ENCODE measurements around the gene ZBTB20.
"Not testable (repeated sequence)": the region's sequence is repeated elsewhere in the genome, so short reads cannot be mapped to it uniquely, and the experiment has no call there.

The ZBTB20 gene

DNA sequence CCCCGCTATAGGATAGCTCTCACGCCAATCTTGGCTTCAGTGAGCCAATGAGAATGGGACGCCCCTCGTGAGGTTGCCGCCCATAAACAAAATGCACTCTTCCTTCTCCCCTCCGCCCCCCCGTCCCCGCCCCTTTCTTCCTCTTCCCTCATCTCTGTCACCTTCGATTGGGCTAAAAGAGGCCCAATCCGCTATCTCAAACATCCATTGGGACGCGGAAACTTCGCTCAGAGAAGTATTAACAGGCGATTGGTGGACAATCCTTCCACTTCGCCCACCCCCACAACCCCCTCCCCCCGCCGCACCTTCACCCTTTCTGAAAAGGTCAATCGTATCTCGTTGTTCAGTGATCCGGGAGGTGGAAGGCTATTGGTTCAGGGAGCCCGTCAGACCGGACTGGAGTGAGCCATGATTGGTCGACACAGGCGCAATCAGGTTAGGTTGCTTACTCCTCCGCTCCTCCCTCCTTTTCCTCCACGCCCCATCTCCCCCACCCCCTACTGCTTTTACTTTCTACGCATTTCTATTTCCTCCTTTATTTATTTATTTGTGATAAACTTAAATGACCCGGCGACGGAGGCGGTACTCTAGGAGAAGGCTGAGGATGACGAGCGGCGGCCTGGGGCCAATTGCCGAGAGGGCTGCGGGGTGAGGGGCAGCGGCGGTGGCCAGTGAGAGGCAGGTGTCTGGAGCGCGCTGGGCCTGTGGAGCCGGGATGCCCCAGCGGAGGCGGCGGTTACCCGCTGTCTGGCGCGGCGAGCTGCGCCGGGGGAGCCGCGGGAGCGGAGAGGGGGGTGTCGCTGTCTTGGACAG is 447 bp upstream of the ZBTB20 start:
- peak; percentile 96 for DNase-seq (ENCODE audit: low read depth)

DNA sequence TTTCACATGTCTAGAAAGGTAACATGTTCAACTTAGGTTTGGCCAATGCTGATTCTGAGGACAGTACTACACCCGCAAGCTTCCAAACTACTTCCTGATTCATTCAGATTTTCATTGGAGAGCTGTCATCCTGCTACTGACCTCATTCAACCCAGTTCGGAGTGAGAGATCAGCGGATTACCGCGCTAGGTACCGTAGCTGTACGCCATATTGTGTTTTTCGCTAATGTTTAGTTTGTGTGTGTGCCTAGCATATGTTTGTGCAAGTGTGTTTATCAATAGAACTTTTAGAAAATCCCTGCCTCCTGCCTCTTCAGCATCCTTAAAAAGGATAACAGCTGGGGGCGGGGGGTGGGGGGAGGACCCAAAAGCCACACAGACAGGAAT is 1.1 kb downstream of the ZBTB20 start:
- no peak for DNase-seq (ENCODE audit: low read depth)

DNA sequence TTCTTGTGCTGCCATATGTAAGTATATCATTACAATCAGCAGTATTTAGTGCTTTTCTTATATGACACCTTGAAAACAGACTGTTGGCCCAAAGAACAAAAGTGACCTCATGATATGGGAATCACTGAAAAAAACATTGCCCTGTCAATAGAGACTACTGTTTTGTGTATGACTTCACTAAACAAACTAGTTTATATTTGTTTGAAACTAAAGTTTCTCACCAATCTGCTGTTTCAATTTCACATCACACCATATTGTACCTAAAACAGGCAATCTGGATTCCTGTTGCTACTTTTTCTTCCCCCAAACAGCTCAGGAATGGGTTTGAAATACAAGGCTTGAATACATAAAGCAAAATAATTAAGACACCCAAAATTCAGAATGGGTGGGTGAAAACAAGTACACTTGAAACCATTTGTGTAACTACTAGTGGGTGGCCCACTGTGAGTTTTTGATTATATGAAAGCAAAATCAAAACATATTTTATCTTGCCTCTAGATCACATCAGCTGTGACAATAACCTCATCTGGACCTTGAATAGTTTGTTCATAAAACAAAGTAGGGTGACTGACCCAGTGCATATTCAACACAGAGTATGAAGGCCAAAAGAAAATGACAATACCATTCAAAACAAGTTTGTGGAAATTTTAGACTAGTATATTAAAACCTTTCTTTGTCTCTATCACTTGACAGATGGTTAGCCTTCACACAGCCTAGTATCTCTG is 5.9 kb downstream of the ZBTB20 start:
- DNase-seq (ENCODE audit: low read depth) = no peak

DNA sequence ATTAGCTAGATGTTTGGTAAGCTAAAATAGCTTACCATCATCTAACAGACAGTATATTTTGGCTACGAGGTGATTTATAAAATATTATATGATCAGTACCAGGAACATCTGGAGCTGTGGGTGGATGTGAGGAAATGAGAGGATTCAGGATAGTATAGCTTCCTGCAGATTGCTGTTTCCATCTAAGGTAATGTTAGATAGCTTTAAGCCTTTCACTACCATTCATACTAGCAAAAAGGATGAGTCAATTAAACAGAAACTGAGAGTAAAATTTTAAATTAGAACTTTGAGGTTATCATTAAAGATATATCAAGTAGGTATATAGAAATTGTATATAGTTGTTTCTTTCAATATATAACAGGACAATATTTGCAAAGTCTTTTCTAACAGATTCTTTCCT is 8.0 kb downstream of the ZBTB20 start:
- no peak for DNase-seq (ENCODE audit: low read depth)

DNA sequence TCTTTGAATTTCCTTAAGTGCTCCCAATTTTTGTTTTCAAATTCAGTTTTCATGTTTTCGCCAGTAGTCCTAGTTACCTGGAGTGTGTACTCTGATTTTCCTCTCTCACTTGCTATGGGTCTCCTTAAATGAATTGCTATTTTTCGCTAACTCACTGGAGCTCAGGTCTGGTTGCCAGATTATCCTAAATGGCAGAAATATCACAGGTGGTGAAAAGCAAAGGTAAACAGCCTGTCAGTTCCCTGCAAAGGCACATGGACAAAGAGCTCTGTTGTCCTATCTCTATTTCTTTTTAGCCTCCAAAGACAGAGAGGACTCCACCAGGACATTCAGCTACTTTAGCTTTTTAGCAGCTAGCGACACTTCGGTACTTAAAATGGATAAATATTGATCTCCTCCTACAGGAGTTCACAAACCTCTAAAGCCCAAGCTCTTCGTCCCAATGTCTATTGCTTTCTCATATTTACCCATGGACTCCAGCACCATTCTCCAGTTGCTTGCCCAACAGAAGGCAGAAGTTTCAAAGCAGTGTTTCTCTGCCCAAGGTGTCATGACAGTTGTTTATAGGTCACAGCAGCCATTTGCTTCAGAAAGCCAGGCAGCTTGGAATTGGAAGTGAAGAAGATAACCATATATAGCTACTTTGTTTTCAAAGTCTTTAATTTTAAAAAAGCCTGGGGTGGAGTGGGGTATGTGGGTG is 12.3 kb downstream of the ZBTB20 start:
- no peak for DNase-seq (ENCODE audit: low read depth)

DNA sequence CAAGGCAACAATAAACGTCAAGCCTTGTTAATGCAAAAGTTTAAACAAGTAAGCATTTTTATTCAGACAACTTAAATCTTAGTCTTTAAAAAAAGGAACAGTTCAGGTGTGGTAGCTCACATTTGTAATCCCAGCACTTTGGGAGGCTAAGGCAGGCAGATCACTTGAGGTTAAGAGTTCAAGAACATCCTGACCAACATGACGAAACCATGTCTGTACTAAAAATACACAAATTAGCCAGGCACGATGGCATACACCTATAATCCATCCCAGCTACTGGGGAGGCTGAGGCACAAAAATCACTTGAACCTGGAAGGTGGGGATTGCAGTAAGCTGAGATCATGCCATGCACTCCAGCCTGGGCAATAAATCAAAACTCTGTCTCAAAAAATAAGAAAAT is 19.9 kb downstream of the ZBTB20 start:
- DNase-seq (ENCODE audit: low read depth) = no peak

DNA sequence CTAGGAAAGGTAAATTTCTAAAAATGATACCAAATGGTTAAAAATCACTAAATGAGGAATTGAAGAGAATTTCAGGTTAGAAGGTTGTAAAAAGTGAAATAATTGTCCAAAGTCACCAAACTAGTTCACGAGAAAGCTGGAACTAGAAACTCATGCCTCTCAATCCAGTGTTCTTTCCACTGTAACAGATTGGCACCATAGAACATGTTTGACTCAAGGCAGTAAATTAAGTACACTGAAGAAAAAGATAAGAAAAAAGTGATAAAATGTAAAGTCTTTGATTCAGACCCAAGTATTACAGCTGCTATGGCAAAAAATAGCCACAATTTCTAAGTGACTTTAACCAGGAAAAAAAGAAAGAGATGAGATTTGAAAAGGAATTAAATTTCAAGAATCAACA is 26.5 kb downstream of the ZBTB20 start:
- no peak for DNase-seq (ENCODE audit: low read depth)

DNA sequence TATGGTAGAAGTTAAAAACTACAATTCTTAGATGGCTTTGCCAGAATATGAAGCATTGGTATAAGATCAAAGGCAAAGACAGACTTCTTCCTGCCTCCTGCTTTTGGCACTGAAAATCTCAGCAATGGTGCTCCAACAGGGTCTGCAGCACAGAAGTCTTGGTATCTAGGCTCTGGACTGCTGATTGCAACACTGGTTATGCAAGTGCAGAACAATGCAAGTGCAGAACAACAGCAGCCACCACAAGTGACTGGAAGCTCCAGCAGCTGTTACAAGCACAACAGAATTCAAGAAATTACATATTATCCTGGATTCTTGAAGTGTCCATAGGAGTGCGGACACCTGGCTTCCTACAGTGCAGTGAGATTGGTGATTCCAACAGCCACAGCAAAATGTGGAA is 33.7 kb downstream of the ZBTB20 start:
- no peak for DNase-seq (ENCODE audit: low read depth)

DNA sequence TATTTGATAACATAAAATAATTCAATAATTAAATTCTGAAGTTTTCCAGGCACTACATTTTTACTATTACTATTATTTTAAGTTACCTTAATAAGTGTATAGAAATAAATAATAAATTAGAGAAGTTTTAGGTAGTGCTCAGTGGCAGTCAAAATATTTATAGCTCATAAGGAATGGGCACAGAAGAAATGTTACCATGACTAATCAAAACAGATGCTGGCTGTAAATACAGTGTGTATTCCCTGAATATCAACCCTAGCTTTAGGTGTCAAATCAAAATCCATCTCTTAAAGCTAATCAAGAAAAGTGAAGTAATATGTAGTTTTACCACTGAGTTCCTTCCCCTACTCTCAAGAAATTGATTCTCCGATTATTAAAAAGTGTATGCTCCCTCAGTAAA is 35.5 kb downstream of the ZBTB20 start:
- no peak for DNase-seq (ENCODE audit: low read depth)

DNA sequence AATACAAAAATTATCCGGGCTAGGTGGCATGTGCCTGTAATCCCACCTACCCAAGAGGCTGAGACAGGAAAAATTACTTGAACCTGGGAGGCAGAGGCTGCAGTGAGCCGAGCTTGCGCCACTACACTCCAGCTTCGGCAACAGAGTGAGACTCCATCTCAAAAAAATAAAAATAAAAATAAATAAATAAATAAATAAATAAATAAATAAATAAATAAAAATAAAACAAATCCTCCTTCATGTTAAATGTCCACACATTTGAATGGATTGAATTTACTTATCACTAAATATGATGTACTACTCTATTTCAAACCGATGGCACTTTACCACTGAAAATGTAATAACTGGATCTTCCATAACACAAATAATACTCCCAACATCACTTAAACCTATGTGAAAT is 36.3 kb downstream of the ZBTB20 start:
- DNase-seq (ENCODE audit: low read depth) = no peak

DNA sequence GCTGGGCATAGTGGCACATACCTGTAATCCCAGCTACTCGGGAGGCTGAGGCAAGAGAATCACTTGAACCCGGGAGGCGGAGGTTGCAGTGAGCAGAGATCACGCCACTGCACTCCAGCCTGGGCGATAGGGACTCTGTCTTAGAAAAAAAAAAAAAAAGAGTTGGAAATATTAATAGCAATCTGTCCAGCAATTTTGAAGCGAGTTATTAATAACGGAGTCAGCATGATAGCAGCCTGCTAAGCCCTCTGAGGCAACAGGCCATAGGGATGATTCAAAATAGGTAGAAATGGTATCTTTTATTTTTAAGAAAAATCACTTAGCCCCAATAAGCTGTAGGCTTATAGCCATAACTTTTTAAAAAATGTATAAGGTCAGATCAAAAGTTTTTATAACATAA is 37.0 kb downstream of the ZBTB20 start:
- DNase-seq (ENCODE audit: low read depth) = not testable (repeated sequence)

DNA sequence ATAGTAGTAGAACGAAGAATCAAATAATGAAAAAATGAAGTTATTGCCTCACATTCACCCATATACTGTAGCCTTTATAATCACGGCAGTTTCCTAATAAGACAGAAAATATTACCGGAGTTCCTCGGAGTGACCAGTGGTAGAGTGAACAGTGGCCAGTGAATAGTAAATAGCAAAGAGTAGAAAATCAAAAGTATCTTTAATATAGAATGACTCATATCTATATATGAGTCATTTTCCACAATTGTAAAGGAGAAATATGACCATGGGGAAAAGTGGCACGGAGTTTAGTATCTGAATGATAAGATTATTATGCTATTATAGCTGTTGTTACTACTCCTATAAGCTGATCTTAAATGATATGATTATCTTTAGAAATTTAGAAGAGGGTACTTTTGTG is 38.5 kb downstream of the ZBTB20 start:
- no peak for DNase-seq (ENCODE audit: low read depth)

DNA sequence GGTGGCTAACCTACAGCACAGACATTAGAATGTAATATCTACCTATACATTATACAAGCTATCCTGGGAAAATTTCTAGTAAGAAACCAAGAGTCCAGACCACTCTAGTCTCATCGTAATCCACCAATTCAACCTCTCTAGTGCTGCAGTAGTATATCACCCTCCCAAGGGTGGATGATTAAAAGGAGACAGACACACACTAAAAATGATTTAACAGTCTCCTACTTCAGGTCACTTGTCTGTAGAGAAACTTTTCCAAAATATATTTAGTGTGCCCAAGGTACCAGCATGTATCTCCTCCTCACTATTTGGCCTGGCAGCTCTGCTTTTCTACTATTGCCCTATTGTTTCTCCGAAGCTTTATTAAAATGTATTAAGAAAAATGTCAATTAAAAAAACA is 45.0 kb downstream of the ZBTB20 start:
- no peak for DNase-seq (ENCODE audit: low read depth)

DNA sequence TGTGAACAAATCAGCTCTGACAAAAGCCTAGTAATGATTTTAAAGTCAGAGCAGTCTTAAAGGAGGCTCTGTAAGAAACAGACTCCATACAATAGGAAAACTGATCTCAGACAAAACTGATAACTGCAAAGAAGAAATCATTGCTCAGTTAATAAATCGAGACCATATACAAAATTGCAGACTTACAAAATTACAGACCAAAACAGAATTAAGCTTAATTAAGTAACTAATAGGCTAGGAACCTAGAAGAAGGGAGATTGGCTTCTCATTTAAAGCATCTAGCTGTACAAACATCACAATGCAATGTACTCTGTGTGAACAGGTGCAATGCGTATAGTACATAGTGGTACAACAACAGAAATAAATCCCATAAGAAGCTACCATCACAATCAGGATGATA is 46.3 kb downstream of the ZBTB20 start:
- no peak for DNase-seq (ENCODE audit: low read depth)

DNA sequence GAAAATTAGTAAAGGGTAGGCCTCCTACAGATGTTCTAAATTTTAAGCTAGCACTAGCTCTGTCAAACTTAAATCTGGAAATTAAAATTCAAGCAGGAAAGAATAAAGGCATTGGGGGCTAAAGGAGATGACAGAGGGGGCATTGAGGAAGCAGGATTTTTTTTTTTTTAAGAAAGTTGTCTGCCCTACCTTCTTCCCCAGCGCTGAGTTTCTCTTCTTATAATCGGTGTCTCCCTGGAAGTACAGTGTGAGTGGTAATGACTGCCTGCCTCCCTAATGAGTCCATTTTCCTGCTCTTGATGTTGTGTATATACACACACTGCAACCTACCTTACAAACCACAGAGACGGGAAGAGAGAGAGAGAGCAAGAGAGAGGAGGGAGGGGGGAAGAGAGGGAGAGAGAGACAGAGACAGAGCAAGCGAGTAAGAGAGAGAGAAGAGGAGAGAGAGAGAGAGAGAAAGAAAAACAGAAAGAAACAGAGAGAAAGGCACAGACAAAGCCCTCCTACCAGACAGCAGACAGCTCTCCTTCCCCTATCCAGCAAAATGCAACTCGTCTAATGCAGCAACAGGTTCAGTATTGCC is 47.0 kb downstream of the ZBTB20 start:
- peak; percentile 3 for DNase-seq (ENCODE audit: low read depth)

DNA sequence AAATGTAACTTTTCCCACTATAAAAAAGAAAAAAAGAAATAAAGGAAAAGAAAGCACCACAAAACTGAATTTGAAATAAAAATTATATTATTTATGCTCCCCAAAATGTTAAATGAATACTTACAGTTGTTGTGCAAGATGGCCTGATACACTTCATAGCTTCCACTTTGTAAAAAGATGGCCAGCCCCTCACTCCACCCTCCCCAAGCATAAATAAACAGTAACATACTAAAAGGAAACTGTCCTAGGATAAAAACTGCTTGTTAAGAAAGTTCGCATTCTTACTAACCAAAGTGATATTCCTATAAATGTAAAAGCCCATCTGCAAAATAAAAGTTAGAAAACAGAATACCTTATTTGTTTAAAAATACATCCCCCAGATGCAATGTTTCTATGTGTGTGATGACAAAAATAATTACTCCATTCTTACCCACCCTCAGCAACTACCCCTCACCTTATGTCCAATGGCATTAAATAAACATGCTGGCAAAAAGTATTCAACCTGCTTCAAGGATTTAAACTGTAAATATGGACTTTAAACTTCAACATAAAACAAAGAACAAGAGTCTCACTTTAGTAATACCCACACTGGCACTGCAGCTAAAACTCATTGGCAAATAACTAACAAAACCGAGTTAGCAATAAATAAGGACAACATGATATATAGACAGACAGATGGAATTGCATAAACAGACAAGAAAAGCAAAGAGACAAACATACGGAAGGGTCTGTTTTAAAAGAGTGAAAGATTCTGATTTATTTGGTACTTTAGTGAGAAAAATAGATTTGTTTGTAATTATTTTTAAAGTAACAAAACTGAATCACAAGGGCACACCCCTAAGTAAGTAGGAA is 47.7 kb downstream of the ZBTB20 start:
- no peak for DNase-seq (ENCODE audit: low read depth)

DNA sequence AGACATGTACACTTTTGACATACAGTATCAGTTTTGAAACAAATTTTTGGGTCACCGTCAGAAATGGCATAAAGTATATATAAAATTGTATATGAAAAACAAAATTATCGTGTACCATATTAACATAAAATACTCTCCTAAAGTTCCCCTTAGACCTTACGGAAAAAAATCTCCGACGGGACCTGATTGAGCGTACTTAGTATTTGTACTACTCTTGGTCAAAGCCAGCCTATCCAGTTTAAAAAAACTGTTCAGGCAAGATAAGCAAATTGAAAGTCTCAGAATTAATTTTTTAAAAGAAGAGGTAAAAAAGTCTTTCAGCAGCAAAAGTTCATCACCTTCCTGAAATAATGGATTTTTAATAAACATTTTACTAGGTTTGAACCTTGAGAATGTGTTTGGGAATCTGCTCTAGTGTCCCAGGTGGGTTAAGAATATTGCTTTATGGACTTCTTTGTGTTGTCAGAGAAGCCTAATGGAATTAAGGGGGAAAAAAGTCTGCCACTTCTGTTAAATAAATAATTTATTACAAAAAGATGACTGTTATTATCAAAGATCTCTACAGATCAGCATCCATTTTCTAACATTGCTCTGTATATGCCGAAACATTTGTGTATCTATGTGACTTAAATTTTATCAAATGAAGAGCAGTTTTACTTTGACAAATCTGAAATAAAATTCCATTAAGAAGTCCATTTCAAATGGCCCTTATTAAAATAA is 48.6 kb downstream of the ZBTB20 start:
- no peak for DNase-seq (ENCODE audit: low read depth)

DNA sequence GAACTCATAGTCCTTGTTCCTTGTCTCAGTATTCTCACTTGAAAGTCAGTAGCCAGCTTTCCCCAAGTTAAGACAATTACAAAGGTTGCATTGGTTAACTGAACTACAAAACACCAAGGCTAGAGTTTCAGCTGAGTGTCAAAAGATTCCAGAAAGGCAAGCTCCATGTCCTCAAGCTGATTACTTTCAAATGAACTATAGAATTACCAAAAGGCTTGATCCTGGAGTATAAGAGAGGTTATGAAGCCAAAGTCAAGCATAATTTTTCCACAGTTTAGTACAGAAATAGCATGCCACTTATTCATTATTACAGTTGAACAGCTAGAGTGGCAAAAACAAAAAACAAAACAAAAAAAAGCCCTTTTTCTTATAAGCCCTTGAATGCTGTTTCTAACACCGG is 51.9 kb downstream of the ZBTB20 start:
- no peak for DNase-seq (ENCODE audit: low read depth)

DNA sequence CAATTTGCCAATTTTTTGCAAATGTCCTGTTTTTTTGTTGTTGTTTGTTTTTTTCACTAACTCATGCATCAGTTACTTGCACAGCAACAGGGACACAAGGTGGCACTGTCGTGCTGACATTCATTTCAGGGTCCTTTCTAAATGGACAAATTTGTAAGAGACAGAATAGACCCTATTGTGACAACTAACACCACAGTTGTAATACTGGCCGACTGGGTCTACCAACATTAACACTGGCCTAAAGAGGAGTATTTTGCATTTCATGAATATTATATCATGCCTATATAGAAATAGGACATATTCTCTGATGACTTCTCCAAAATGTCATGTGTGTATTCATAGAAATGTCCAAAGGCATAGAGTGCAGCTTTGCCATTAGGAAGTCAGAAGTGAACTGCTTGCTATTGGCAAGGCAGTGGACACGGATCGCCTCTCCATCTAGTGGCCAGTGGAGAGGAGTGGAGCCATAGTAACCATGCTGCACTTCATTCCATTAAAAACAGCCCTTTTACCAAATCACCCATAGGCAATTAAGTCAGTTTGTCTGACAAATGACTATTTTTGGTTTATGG is 54.8 kb downstream of the ZBTB20 start:
- peak; percentile 38 for DNase-seq (ENCODE audit: low read depth)

DNA sequence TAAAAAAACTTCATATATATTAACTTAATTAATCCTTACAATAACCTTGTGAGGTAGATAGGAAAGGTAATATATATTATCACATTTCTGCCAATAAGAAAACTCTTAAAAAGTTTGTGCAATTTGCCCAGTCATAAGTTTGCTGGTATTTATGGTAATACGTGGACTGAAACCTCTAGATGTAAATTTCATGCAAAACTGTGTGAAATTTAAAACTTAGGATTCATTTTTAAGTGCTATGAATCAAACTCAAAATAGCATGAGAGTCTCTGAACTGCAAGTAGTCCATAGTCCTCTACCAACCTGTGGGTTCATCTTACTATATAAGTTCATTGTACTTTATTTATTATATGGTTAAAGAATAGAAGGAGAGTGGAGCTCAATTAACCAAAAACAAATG is 56.4 kb downstream of the ZBTB20 start:
- no peak for DNase-seq (ENCODE audit: low read depth)

DNA sequence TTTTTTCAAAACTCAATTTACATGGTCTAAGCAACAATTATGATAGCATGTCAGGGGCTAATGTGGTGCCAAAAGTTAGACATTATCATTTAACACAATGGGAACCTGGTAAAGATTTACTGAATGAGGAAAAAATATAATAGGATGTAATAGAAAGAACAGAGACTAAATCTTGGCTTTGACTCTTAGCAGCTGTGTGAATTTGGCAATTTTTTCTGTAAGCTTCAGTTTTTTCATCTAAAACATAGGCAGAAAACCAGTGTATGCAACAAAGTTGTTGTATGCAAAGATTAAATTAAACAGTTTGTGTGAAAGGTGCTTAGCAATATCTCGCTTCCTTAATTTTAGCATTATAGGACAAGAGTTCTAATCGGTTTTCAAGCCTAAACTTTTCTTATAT is 57.6 kb downstream of the ZBTB20 start:
- no peak for DNase-seq (ENCODE audit: low read depth)

Data from stimulated activated CD4-positive, alpha-beta T cell treated with anti-CD3 and anti-CD28 coated beads, Interleukin-2, amount 100 ng/mL, for 4 hours (primary cell).